H1 (cell line): ENCODE measurements around the gene PPP1R1B. TPM values are rescaled to one million over a fixed set of nuclear protein-coding genes. Genes with fewer than 3 reads are reported as not detected.
A peak's percentile ranks its signal among the peaks of the same experiment; 100 is the strongest.

Experiments used
- CTCF ChIA-PET: fragments of 300-600 bp; sonication (Branson Sonifier 250); formaldehyde crosslinking; loops from one replicate; lab custom pipeline; 2021; ENCODE audit not compliant: partially characterized antibody; lab: Charles Lee
- POLR2A ChIA-PET: fragments of 300-600 bp; sonication (Branson Sonifier 250); formaldehyde crosslinking; loops from one replicate; lab custom pipeline; 2021; ENCODE audit warnings: inconsistent platforms; ENCODE audit not compliant: partially characterized antibody; lab: Charles Lee
- DNase-seq, 2 experiments: peaks; one replicate each; pipeline versions ENCODE4 v3.0.0 to v3.0.0-alpha.2; 2010 to 2022; ENCODE audit warnings: low spot score in 2 of 2, low read depth in 1 of 2, mixed read lengths in 1 of 2
- FAIRE-seq: peaks from 2 replicates; lab custom pipeline; 2011; peaks lifted over from hg19 to GRCh38; lab: Jason Lieb, UNC
- H2AFZ ChIP-seq: 2 replicates; pipeline ENCODE4 v1.8.1; 2012; ENCODE audit warnings: low read length, inconsistent platforms
- H2AK5ac ChIP-seq: 2 replicates; pipeline ENCODE4 v1.6.1; 2013; ENCODE audit warnings: low read depth, low read length
- H2BK120ac ChIP-seq: replicated peaks from 2 replicates; pipeline ENCODE3; 2013; ENCODE audit warnings: low read depth, low read length, inconsistent platforms
- H2BK12ac ChIP-seq: 2 replicates; pipeline ENCODE4 v1.6.1; 2013; ENCODE audit warnings: low read depth, low read length
- H2BK15ac ChIP-seq: 2 replicates; pipeline ENCODE4 v1.6.1; 2013; ENCODE audit warnings: low read length
- H2BK20ac ChIP-seq: 2 replicates; pipeline ENCODE4 v1.6.1; 2013; ENCODE audit warnings: low read length
- H2BK5ac ChIP-seq: 2 replicates; pipeline ENCODE4 v1.6.1; 2013; ENCODE audit warnings: low read depth, low read length
- H3K14ac ChIP-seq: 2 replicates; pipeline ENCODE4 v1.6.1; 2013; ENCODE audit warnings: inconsistent platforms; ENCODE audit not compliant: insufficient read length
- H3K18ac ChIP-seq: 2 replicates; pipeline ENCODE4 v1.6.1; 2013; ENCODE audit warnings: low read length; ENCODE audit errors: extremely low read depth
- H3K23ac ChIP-seq: 2 replicates; pipeline ENCODE4 v1.6.1; 2013; ENCODE audit warnings: inconsistent platforms; ENCODE audit not compliant: insufficient read length
- H3K23me2 ChIP-seq: 2 replicates; pipeline ENCODE4 v1.6.1; 2013; ENCODE audit warnings: low read depth, low read length
- H3K27ac ChIP-seq: 2 replicates; pipeline ENCODE4 v1.6.1; 2011; ENCODE audit warnings: low read depth, low read length, inconsistent platforms
- H3K27me3 ChIP-seq, 4 experiments: replicated peaks in 1 of 4; 1 replicate in 1 of 4; 2 replicates in 3 of 4; pipeline versions ENCODE4 v1.6.1 to v1.8.1; 2011 to 2013; ENCODE audit warnings: low read length in 3 of 4, mild to moderate bottlenecking in 3 of 4, inconsistent platforms in 2 of 4, mixed read lengths in 2 of 4, moderate library complexity in 1 of 4; ENCODE audit not compliant: control insufficient read depth in 3 of 4, insufficient read depth in 3 of 4; ENCODE audit errors: extremely low read depth in 1 of 4
- H3K36me3 ChIP-seq, 4 experiments: 2 replicates each; pipeline versions ENCODE4 v1.6.1 to v1.8.1; 2011 to 2013; ENCODE audit warnings: mild to moderate bottlenecking in 4 of 4, low read length in 3 of 4, moderate library complexity in 2 of 4, control low read depth in 1 of 4, inconsistent platforms in 1 of 4; ENCODE audit not compliant: insufficient read depth in 4 of 4, control insufficient read depth in 2 of 4
- H3K4ac ChIP-seq: replicated peaks from 2 replicates; pipeline ENCODE3; 2013; ENCODE audit warnings: low read length, low read depth, mixed read lengths, inconsistent platforms; ENCODE audit not compliant: insufficient read length
- H3K4me1 ChIP-seq, 4 experiments: replicated peaks in 1 of 4; 1 replicate in 1 of 4; 2 replicates in 3 of 4; pipeline versions ENCODE4 v1.6.1 to v1.8.1; 2011 to 2013; ENCODE audit warnings: low read length in 3 of 4, inconsistent platforms in 2 of 4, mixed read lengths in 1 of 4; ENCODE audit not compliant: insufficient read depth in 4 of 4, control insufficient read depth in 3 of 4
- H3K4me2 ChIP-seq, 2 experiments: 2 replicates each; pipeline versions ENCODE4 v1.6.1 to v1.8.1; 2011 to 2013; ENCODE audit warnings: low read depth in 2 of 2, low read length in 2 of 2, control low read depth in 1 of 2, inconsistent platforms in 1 of 2, mild to moderate bottlenecking in 1 of 2; ENCODE audit not compliant: insufficient read depth in 1 of 2
- H3K4me3 ChIP-seq, 4 experiments: fragments of 200-600, 300-600 bp in 1 of 4; sonication (generic), shearing (Covaris generic), sonication (Bioruptor Twin) in 1 of 4; 2 replicates each; pipeline versions ENCODE4 v1.5.1 to v1.8.1; 2011 to 2016; ENCODE audit warnings: low read length in 4 of 4, low read depth in 3 of 4, control low read depth in 2 of 4, inconsistent platforms in 2 of 4, mild to moderate bottlenecking in 2 of 4, mixed read lengths in 1 of 4, moderate library complexity in 1 of 4; ENCODE audit not compliant: insufficient read depth in 2 of 4; ENCODE audit errors: extremely low read depth in 1 of 4
- H3K56ac ChIP-seq: replicated peaks from 2 replicates; pipeline ENCODE3; 2013; ENCODE audit warnings: low read depth, mild to moderate bottlenecking, mixed read lengths, low read length, inconsistent platforms; ENCODE audit not compliant: insufficient read length
- H3K79me1 ChIP-seq: 2 replicates; pipeline ENCODE4 v1.6.1; 2013; ENCODE audit warnings: low read depth, low read length, control low read depth
- H3K79me2 ChIP-seq, 2 experiments: 2 replicates each; pipeline versions ENCODE4 v1.6.1 to v1.8.1; 2012 to 2013; ENCODE audit warnings: low read length in 2 of 2, mild to moderate bottlenecking in 2 of 2, inconsistent platforms in 1 of 2; ENCODE audit not compliant: insufficient read depth in 2 of 2, control insufficient read depth in 1 of 2
- H3K9ac ChIP-seq, 4 experiments: replicated peaks in 1 of 4; 1 replicate in 1 of 4; 2 replicates in 3 of 4; pipeline versions ENCODE4 v1.6.1 to v1.8.1; 2011 to 2013; ENCODE audit warnings: low read depth in 3 of 4, low read length in 3 of 4, control low read depth in 2 of 4, mild to moderate bottlenecking in 2 of 4, moderate library complexity in 2 of 4, inconsistent platforms in 1 of 4; ENCODE audit errors: extremely low read depth in 1 of 4
- H3K9me3 ChIP-seq, 2 experiments: 2 replicates each; pipeline versions ENCODE4 v1.6.1 to v1.8.1; 2012 to 2013; ENCODE audit warnings: mild to moderate bottlenecking in 2 of 2, moderate library complexity in 2 of 2, control low read depth in 1 of 2, inconsistent platforms in 1 of 2, low read depth in 1 of 2, low read length in 1 of 2, mixed read lengths in 1 of 2; ENCODE audit not compliant: insufficient read depth in 2 of 2
- H4K20me1 ChIP-seq, 2 experiments: replicated peaks in 1 of 2; 2 replicates each; pipeline versions ENCODE3 to v1.8.1; 2011 to 2013; ENCODE audit warnings: inconsistent platforms in 2 of 2, low read length in 2 of 2, mild to moderate bottlenecking in 1 of 2; ENCODE audit not compliant: insufficient read depth in 2 of 2, control insufficient read depth in 1 of 2
- H4K5ac ChIP-seq: 2 replicates; pipeline ENCODE4 v1.6.1; 2013; ENCODE audit warnings: low read length, low read depth, mixed read lengths, inconsistent platforms; ENCODE audit not compliant: insufficient read length
- H4K8ac ChIP-seq: 2 replicates; pipeline ENCODE4 v1.8.0; 2013; ENCODE audit warnings: mild to moderate bottlenecking, moderate library complexity, low read length, inconsistent platforms; ENCODE audit not compliant: insufficient read depth; ENCODE audit errors: extremely low read depth
- H4K91ac ChIP-seq: replicated peaks from 2 replicates; pipeline ENCODE3; 2013; ENCODE audit warnings: low read length, mixed read lengths, inconsistent platforms; ENCODE audit not compliant: insufficient read length
- EP300 ChIP-seq, 2 experiments: IDR thresholded peaks; 1 replicate in 1 of 2; 2 replicates in 1 of 2; pipeline ENCODE4 v1.6.1; 2011 to 2012; ENCODE audit warnings: low read depth in 2 of 2, low read length in 2 of 2, mild to moderate bottlenecking in 2 of 2, borderline replicate concordance in 1 of 2, inconsistent platforms in 1 of 2, moderate library complexity in 1 of 2
- KDM1A ChIP-seq: fragments of 200-600, 300-600 bp; sonication (generic); IDR thresholded peaks from 2 replicates; pipeline ENCODE4 v1.7.1; 2016; ENCODE audit warnings: mild to moderate bottlenecking, low read length, borderline replicate concordance
- WGBS, 2 experiments: shearing (Covaris generic) in 1 of 2; methylation state at CpG; one replicate each; pipeline versions ENCODE4 v1.1.6 to v1.1.7; 2013 to 2015; ENCODE audit warnings: low lambda C conversion rate in 2 of 2, mixed read lengths in 2 of 2, inconsistent platforms in 1 of 2, low coverage in 1 of 2, missing lambda C conversion rate in 1 of 2; ENCODE audit not compliant: insufficient replicate concordance in 2 of 2, insufficient coverage in 1 of 2, insufficient read length in 1 of 2; ENCODE audit errors: extremely low coverage in 1 of 2, missing lambda C conversion rate in 1 of 2; 5-methylcytosine and 5-hydroxymethylcytosine counted together
- polyA plus RNA-seq, 7 experiments: library from polyadenylated mRNA; depleted of rRNA in 3 of 7; stranded (reverse) in 5 of 7; unstranded in 2 of 7; fragments of >200 nt in 5 of 7; fragments of 200-250 nt in 2 of 7; gene quantifications; 1 replicate in 5 of 7; 2 replicates in 1 of 7; 4 replicates in 1 of 7; pipeline versions ENCODE4 v1.2.1 to v1.2.3, GENCODE V29; 2011 to 2013; ENCODE audit warnings: missing spikeins in 2 of 7, mixed read lengths in 2 of 7
- total RNA-seq: library from RNA; stranded (reverse); fragmentation: NEBNext Ultra II Directional; extraction: Animal tissue kit (Norgen Biotek cat#: 25700); gene quantifications from 2 replicates; pipeline ENCODE4 v1.2.1, GENCODE V29; 2021

Gene PPP1R1B
- total and polyA plus RNA-seq, 2 of the 8 experiments (the other 6 are each of a cell fraction or from before 2014, with no cell fraction given) = 10.7 to 22.3 TPM

DNA sequence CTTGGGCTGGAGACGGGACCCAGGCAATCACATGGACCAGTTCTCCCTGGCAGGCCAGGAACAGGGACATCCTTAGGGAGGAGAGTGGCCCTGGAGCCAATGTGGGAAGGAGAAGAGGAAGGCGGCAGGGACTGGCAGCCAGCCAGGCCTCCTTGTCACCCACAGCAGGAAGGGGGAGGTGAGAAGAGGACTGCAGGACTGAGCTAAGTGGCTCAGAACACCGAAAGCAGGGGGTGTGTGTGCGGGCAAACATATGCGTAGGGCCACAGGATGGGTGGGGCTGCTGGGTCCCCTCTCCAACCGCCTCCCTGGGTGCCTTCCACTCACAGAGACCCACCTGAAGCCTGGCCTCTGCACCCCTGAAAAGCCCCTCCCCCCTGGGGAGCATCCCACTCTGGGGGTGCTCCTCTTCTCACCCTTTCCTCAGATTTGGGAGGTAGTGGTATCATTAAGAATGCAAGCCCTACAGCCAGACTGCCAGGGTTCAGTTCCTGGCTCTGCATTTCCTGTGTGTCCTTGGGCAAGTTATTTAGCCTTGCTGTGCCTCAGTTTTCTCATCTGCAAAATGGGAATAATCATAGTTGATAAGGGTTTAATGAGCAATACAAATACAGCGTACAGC is 49.6 kb downstream of the PPP1R1B start:
- Histone ChIP-seq H3K23me2 (no peaks in the 10 kb centered on the region), H3K4me2 (no peak overlapping the region), H3K27me3 (peaks cover 0 to 3% (median 0%) of the 10 kb centered on the region in 4 experiments; a peak in 1 of 7 replicates), H3K23ac (no peak overlapping the region), H2AFZ (no peak overlapping the region), H3K4me1 (peaks cover 0 to 15% (median 8%) of the 10 kb centered on the region in 4 experiments; a peak in 6 of 7 replicates), H4K20me1 (no peaks in the 10 kb centered on the region), H3K18ac (no peak overlapping the region), H2BK120ac (no peak overlapping the region), H2BK12ac (no peak overlapping the region), H3K4me3 (no peak overlapping the region), H3K14ac (no peak overlapping the region), H4K8ac (peak overlapping the region; percentile 41; the same call in 1 of the 2 replicates), H2AK5ac (peak overlapping the region; percentile 72; the same call in 1 of the 2 replicates), H3K56ac (no peak overlapping the region), H3K79me2 (no peaks in the 10 kb centered on the region), H3K79me1 (no peaks in the 10 kb centered on the region), H2BK20ac (no peak overlapping the region), H4K91ac (no peak overlapping the region), H4K5ac (no peak overlapping the region), H3K9ac (no peak overlapping the region), H3K9me3 (no peaks in the 10 kb centered on the region), H3K4ac (no peak overlapping the region), H3K27ac (no peak overlapping the region), H2BK15ac (no peak overlapping the region), H3K36me3 (peaks cover 0 to 3% (median 1%) of the 10 kb centered on the region in 4 experiments; a peak in 4 of 8 replicates), H2BK5ac (no peak overlapping the region)
- WGBS, 2 experiments = 91% methylated on average over 7 of the region's 7 CpGs; no CpG with 5 or more reads in 1 of the 2 experiments
- CTCF ChIA-PET = interaction anchor here (0.6 to 52.4 kb wide), 6 partner anchors 6 to 77 kb away, joined by 3 to 1885 read pairs (median 7); partner anchors contain the start of genes PNMT, PPP1R1B, STARD3 and TCAP
- FAIRE-seq (no peak), DNase-seq (no peak)
- POLR2A ChIA-PET = interaction anchor here (0.7 to 38.1 kb wide), 4 partner anchors 1 to 69 kb away, joined by 3 to 708 read pairs (median 356); partner anchors contain the start of genes ERBB2, NEUROD2, PGAP3 and PNMT
- TF ChIP-seq KDM1A (0 out of 2 replicates have a peak, but pooled peaks have one; percentile 14), EP300 (IDR thresholded peaks at IDR 0.05; ENCODE audit: borderline replicate concordance in 1 of 2, low read depth in 2 of 2, low read length in 2 of 2) (no peak)
